GDM1 (cell line): ENCODE measurements around the gene MLIP.
"Not testable (repeated sequence)": the region's sequence is repeated elsewhere in the genome, so short reads cannot be mapped to it uniquely, and the experiment has no call there.

ENCODE experiments used
- DNase-seq: peaks from one replicate; lab custom pipeline; 2025; lab: John Stamatoyannopoulos, UW

MLIP gene

GRCh38 chr6:54151861-54152260 is 40.6 kb downstream of the MLIP start:
- no peak for DNase-seq

DNA sequence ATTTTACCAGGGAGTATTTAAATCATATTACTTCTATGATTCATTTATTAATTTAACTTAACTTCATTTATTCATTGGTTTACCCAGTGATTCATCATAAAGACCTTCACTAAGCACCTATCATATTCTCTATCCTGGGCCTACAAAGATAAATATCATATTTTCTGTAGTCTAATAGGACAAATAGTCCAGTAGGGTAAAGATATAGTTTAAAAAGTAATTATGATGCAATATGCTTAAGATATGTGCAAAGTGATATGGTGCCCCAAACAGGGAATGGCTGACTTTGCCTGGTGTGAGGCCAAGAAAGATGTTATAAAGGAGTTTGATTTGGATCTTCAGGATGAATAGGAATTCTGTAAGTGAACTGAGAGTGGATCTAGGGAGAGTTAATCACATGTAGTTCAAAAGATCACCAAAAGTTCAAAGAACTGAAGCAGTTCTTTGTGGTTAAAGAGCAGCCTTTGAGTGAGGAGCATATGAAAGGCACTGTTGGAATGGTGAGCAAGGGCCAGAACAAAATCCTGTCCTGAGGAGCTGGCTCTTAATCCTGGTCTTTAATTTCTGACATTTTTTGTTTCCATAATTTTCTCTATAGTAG is 45.5 kb downstream of the MLIP start:
- no peak for DNase-seq

GRCh38 chr6:54157405-54157804 is 46.2 kb downstream of the MLIP start:
- DNase-seq = no peak

- DNase-seq = no peak
Measured at GRCh38 chr6:54173089-54173488, 61.8 kb downstream of the MLIP start.

- no peak for DNase-seq
Measured at GRCh38 chr6:54179152-54179551, 67.9 kb downstream of the MLIP start.

- DNase-seq = no peak
Measured at GRCh38 chr6:54183616-54184015, 72.4 kb downstream of the MLIP start.

DNA sequence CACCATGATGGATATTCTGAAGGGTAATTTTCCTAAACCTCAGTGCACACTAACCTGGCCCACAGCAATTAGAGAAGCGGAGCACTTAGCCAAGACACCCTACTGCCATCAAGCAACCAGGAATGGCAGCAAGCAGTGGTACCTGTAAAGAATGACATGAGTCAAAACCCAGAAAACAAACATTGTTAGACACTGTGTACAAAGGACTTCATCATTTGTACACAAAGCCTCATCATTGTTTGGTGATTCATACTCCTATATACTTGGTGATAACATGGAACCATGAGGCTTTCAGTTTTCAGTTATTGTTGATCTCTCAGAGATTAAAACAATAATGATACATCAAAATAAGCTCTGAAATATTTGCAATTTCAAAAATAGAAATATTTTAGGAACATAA is 74.6 kb downstream of the MLIP start:
- no peak for DNase-seq

GRCh38 chr6:54188846-54189245 is 77.6 kb downstream of the MLIP start:
- DNase-seq = peak; percentile 9

DNA sequence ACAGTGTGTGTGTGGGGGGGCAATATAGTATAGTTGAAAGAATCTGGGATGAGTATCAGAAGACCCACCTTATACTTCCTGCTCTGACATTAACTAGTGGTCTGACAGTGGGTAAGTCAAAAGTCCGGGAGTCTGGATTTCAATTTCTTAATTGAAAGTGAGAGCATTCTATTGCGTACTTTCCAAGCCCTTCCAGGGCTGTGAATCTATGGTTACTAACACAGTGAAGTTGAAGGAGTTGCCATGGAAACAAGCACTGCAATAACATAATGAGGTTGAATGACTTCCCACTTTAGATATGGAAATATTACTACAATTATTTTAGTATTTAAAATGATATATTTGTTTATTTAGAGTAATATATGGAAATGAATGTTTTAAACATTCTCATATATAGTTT is 80.2 kb downstream of the MLIP start:
- DNase-seq = no peak

- no peak for DNase-seq
Measured at GRCh38 chr6:54192993-54193392, 81.8 kb downstream of the MLIP start.

DNA sequence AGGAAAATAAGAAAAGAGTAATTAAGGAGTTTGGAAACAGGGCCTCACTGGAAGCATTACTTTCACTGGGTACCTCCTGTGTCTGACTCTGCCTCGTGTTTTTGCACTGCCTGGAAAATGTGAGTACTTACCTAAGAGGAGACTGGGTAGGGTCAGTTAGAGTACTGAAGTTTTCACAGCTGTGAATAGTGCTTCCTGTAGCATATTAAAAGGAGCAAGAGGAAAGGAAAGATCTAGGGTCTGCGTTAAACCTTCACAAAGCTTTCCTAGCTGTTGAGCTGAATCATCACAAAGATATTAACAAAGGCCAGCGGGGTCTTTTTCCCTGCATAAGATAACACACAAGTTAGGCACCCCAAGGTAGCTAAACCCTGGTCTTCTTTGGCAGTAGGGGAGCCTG is 82.3 kb downstream of the MLIP start:
- DNase-seq = no peak

DNA sequence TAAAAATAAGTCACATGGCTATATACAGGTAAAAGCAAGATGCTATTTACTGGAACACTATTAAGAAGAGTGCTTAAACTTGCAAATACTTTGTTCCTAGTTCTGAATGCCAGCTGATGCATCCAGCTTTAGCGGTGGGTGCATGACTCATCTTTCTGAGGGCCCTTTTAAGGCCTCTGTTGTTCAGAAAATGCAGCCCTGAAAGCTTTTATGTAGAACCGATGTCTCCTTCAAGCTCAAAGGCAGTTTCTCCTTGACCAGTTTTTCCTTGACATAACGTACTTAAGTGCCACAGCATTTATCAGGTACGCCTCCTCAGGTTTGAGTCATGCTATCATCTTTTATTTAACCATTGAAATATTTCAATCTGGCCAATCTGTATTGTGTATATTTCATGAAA is 82.8 kb downstream of the MLIP start:
- DNase-seq = no peak

DNA sequence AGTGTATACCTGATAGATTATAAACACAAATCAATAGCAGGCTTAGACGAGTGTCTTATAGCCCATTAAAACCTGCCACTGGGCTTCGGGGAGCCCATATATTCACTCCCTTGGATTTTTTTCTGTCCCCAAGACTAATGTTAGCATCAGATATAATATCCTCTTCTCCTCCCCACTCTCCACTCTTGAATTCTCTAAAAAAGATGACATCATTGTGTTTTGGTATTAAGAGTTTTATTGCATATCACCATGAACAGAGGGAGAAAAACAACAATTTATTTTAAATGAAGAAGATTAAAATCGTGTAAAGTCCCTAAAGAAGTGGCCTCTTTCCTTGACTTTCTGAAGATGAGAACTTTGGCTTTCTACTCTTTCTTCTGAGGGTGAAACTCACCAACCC is 84.4 kb downstream of the MLIP start:
- DNase-seq = no peak

DNA sequence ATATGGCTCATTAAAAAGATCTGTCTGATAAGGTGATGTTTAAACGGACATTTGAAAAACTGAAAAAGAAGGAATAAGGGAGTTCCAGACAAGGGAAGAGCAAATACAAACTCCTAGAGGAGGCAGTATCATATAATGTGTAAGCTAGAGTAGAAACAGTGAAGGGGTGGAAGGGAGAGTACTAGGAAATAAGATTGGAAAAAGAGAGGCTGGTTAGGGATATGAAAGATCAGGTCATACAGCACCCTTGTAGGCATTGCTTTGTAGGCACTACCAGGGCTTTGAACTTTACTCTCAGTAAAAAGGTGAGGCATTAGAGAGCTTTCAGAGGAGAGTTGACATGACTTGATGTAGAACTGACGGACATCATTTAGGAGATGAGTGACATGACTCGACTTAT is 85.7 kb downstream of the MLIP start:
- DNase-seq = no peak

GRCh38 chr6:54198134-54198533 is 86.9 kb downstream of the MLIP start:
- no peak for DNase-seq

DNA sequence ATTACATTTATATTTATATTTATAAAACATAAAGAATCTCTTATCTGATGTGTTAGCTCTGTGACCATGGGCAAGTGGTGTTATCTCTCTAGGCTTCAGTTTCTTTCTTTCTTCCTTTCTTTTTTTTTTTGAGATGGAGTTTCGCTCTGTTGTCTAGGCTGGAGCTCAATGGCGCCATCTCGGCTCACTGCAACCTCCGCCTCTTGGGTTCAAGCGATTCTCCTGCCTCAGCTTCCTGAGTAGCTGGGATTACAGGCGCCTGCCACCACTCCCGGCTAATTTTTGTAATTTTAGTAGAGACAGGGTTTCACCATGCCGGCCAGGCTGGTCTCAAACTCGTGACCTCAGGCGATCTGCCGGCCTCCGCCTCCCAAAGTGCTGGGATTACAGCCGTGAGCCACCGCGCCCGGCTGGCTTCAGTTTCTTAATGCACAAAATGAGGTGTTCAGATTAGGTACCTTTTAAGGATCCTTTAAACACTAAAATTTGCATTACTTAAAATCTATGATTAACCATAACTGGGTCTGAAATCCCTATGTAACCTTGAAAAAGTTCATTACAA is 92.3 kb downstream of the MLIP start:
- not testable (repeated sequence) for DNase-seq

DNA sequence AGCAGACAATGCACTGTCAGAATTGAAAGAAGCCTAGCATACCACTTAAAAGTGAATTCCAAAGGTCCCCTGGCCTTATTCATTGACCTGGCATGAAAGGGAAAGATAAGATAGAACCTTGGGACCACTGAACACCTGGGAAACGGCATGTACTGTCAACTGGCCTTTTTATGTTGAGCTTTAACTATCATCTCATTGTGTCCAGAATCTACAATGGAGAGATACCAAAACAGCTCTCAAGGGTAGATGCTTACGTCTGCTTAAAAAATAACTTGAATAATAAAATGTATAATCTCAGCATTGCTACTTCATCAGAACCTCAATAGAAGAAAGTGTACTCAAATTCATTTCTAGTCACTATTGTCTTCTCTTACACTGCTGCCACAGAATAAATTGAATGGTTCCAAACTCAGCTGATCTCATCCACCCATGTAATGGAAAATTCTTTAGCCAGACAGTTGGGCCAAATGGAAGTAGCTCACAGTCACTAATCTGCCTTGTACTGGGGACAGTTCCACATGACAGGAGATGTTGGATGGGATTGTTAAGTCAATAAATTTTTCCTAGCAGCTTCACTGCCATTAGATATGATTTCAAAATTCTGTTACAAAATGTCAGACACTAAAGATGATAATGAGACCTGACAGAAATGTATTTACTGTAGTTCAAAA is 93.8 kb downstream of the MLIP start:
- DNase-seq = no peak

DNA sequence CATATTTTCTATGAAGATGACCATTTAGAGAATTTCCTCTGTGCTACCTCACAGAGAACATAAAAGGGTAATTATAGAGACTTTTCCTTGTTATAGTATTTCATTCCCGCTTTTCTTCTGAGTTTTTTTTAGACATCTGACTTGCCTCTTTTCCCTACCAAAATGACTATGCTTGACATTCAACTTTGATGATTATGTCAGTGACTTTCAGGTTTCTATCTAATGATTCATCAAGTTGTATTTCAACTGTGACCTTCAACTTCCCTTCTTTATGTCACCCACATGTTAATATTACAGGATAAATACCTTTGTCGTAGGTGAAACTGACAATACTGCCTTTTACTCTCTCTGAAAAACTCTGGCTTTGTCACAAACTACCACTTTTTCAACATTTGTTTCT is 95.3 kb downstream of the MLIP start:
- DNase-seq = no peak

DNA sequence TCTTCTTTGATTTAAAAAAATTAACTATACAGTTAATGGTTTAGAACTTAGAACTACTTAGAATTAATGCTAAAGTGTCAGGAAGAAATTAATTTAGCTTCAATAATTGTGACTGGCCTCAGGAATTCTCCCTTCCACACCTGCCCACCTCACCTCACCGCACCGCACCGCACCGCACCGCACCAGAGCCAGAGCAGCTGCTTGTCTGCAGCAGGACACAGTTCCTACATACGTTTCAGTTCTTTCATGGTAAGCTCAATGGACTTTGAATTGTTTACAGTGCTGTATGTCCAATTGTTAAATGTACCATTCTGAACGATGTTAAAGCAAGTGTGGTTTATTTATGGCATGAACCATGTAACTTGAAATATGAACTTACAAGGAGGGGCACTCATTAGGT is 98.7 kb downstream of the MLIP start:
- not testable (repeated sequence) for DNase-seq

GRCh38 chr6:54214286-54214685 is 103.0 kb downstream of the MLIP start:
- no peak for DNase-seq

- no peak for DNase-seq
Measured at GRCh38 chr6:54216336-54216735, 105.1 kb downstream of the MLIP start.

- peak; percentile 41 for DNase-seq
Measured at GRCh38 chr6:54217018-54217417, 105.8 kb downstream of the MLIP start.

GRCh38 chr6:54222217-54222616 is 111.0 kb downstream of the MLIP start:
- no peak for DNase-seq

DNA sequence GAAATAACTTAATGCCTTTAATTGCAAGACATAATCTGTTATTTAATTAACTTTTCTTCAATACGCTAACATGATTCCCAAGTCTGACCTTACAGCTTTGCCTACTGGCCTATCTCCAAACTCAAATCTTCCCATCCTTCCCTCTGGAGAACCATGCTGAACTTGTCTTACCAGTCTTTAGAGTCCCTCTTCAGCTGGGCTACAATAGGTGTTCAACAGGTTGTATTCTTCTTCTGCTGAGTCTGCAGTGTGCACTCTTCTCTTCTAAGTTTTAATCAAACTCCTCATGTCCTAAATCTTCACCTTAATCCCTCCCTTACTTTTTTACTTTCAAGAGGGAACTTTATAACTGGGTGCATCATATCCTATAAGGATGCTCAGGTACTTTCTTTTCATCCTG is 121.5 kb downstream of the MLIP start:
- no peak for DNase-seq
